ENCODE data around the gene CDC42EP4. TPM values are rescaled to one million over a fixed set of nuclear protein-coding genes. Genes with fewer than 3 reads are reported as not detected.
"Not testable (repeated sequence)": the region's sequence is repeated elsewhere in the genome, so short reads cannot be mapped to it uniquely, and the experiment has no call there.

Gene CDC42EP4
- total RNA-seq, 2 donors from 2014 or later = 73.8 to 134 TPM

- TF ChIP-seq CTCF (IDR thresholded peaks at IDR 0.05) = no peak
- no peak for ATAC-seq (ENCODE audit: insufficient number of reproducible peaks, low FRiP score, low read depth)
- H3K27ac ChIP-seq = no peak overlapping the region
- no peaks in the 10 kb centered on the region for H3K27me3 ChIP-seq (replicated peaks; ENCODE audit: insufficient read depth)
- no peak for DNase-seq (ENCODE audit: low spot score)
- no peaks in the 10 kb centered on the region for H3K9me3 ChIP-seq
- no peak overlapping the region for H3K4me3 ChIP-seq
- H3K36me3 ChIP-seq = no peaks in the 10 kb centered on the region
- peaks cover 0 to 5% of the 10 kb centered on the region in 2 donors for H3K4me1 ChIP-seq (ENCODE audit: control insufficient read depth in 1 of 2, low read depth in 2 of 2)
Measured at GRCh38 chr17:73315471-73315870, 3.7 kb upstream of the CDC42EP4 start.

- Histone ChIP-seq H3K4me3 (no peak overlapping the region), H3K36me3 (no peaks in the 10 kb centered on the region), H3K27me3 (replicated peaks; ENCODE audit: insufficient read depth) (no peaks in the 10 kb centered on the region), H3K27ac (no peak overlapping the region), H3K9me3 (no peaks in the 10 kb centered on the region), H3K4me1 (ENCODE audit: control insufficient read depth in 1 of 2, low read depth in 2 of 2) (peaks cover 13 to 22% of the 10 kb centered on the region in 2 donors)
- no peak for TF ChIP-seq CTCF (IDR thresholded peaks at IDR 0.05)
- no peak for DNase-seq (ENCODE audit: low spot score)
- ATAC-seq (ENCODE audit: insufficient number of reproducible peaks, low FRiP score, low read depth) = no peak
Measured at GRCh38 chr17:73313526-73314127, 1.8 kb upstream of the CDC42EP4 start.

GRCh38 chr17:73312887-73313286 lies 1.1 kb upstream of the CDC42EP4 start:
- H3K27ac ChIP-seq; H3K4me3 ChIP-seq; H3K36me3 ChIP-seq; H3K9me3 ChIP-seq; ATAC-seq (ENCODE audit: insufficient number of reproducible peaks, low FRiP score, low read depth); H3K27me3 ChIP-seq (replicated peaks; ENCODE audit: insufficient read depth); DNase-seq (ENCODE audit: low spot score): not testable (repeated sequence)
- H3K4me1 ChIP-seq (ENCODE audit: control insufficient read depth in 1 of 2, low read depth in 2 of 2) = peaks cover 16 to 27% of the 10 kb centered on the region in 2 donors

- no peak for TF ChIP-seq CTCF (IDR thresholded peaks at IDR 0.05)
- DNase-seq (ENCODE audit: low spot score) (no peak), ATAC-seq (ENCODE audit: insufficient number of reproducible peaks, low FRiP score, low read depth) (no peak)
- H3K27ac ChIP-seq = peak overlapping the region; percentile 98 to 99
- H3K4me1 ChIP-seq (ENCODE audit: control insufficient read depth in 1 of 2, low read depth in 2 of 2) = peaks cover 29 to 42% of the 10 kb centered on the region in 2 donors
- no peaks in the 10 kb centered on the region for H3K9me3 ChIP-seq
- H3K27me3 ChIP-seq (replicated peaks; ENCODE audit: insufficient read depth) = no peaks in the 10 kb centered on the region
- H3K4me3 ChIP-seq = peak overlapping the region; percentile 96
- no peaks in the 10 kb centered on the region for H3K36me3 ChIP-seq
Measured at GRCh38 chr17:73311428-73311780, 397 bp downstream of the CDC42EP4 start.

- ATAC-seq (ENCODE audit: insufficient number of reproducible peaks, low FRiP score, low read depth) = no peak
- Histone ChIP-seq H3K4me1 (ENCODE audit: control insufficient read depth in 1 of 2, low read depth in 2 of 2) (peaks cover 36 to 53% of the 10 kb centered on the region in 2 donors), H3K27ac (peak overlapping the region; percentile 98 to 99), H3K9me3 (no peaks in the 10 kb centered on the region), H3K4me3 (peak overlapping the region; percentile 96), H3K36me3 (no peaks in the 10 kb centered on the region), H3K27me3 (replicated peaks; ENCODE audit: insufficient read depth) (no peaks in the 10 kb centered on the region)
- no peak for DNase-seq (ENCODE audit: low spot score)
- no peak for TF ChIP-seq CTCF (IDR thresholded peaks at IDR 0.05)
Measured at GRCh38 chr17:73309727-73310596, 1.8 kb downstream of the CDC42EP4 start.

- not testable (repeated sequence) for H3K9me3 ChIP-seq; H3K27me3 ChIP-seq (replicated peaks; ENCODE audit: insufficient read depth); DNase-seq (ENCODE audit: low spot score); ATAC-seq (ENCODE audit: insufficient number of reproducible peaks, low FRiP score, low read depth); H3K36me3 ChIP-seq
- peak overlapping the region; percentile 96 for H3K4me3 ChIP-seq
- H3K4me1 ChIP-seq (ENCODE audit: control insufficient read depth in 1 of 2, low read depth in 2 of 2) = peaks cover 45 to 64% of the 10 kb centered on the region in 2 donors
- H3K27ac ChIP-seq = peak overlapping the region; percentile 98 to 99
Measured at GRCh38 chr17:73308959-73309358, 2.8 kb downstream of the CDC42EP4 start.
